Heart right ventricle (tissue), 16 donors: Measurements from ENCODE around the gene SERTAD2. TPM values are rescaled to one million over a fixed set of nuclear protein-coding genes. Genes with fewer than 3 reads are reported as not detected.

ENCODE experiments used
- ATAC-seq, 8 donors: fragments of 200-7000 bp; cut with Tn5 transposase; one replicate each; pipeline ENCODE4 v1.9.1; 2020; ENCODE audit warnings: mild to moderate bottlenecking in 8 of 8, moderate library complexity in 8 of 8, moderate number of reproducible peaks in 1 of 8
- DNase-seq, 2 donors: peaks; one replicate each; pipeline ENCODE4 v3.0.0-alpha.2; 2020
- H3K27ac ChIP-seq, 10 donors: fragments of 200-600 bp; sonication (generic) in 2 of 10; one replicate each; pipeline versions ENCODE4 v1.5.0 to v1.8.0; 2020 to 2022; ENCODE audit warnings: mild to moderate bottlenecking in 3 of 10
- H3K27me3 ChIP-seq, 7 donors: fragments of 200-600 bp; one replicate each; pipeline ENCODE4 v1.8.0; 2021 to 2022; ENCODE audit warnings: mild to moderate bottlenecking in 2 of 7
- H3K36me3 ChIP-seq, 9 donors: fragments of 200-600 bp; sonication (generic) in 1 of 9; one replicate each; pipeline versions ENCODE4 v1.5.0 to v1.8.0; 2020 to 2022; ENCODE audit warnings: mild to moderate bottlenecking in 2 of 9
- H3K4me1 ChIP-seq, 9 donors: fragments of 200-600 bp; sonication (generic) in 1 of 9; one replicate each; pipeline versions ENCODE4 v1.5.0 to v1.8.0; 2020 to 2022; ENCODE audit warnings: mild to moderate bottlenecking in 4 of 9
- H3K4me3 ChIP-seq, 10 donors: fragments of 200-600 bp; sonication (generic) in 2 of 10; one replicate each; pipeline versions ENCODE4 v1.5.0 to v1.8.0; 2020 to 2022; ENCODE audit warnings: mild to moderate bottlenecking in 7 of 10, moderate library complexity in 2 of 10
- H3K9me3 ChIP-seq, 11 donors: fragments of 200-600 bp in 10 of 11; sonication (generic) in 2 of 11; one replicate each; pipeline versions ENCODE4 v1.5.0 to v1.8.0; 2013 to 2022; ENCODE audit warnings: mild to moderate bottlenecking in 2 of 11, control low read depth in 1 of 11, moderate library complexity in 1 of 11
- CTCF ChIP-seq, 9 donors: fragments of 200-600 bp; sonication (generic) in 2 of 9; IDR thresholded peaks; one replicate each; pipeline versions ENCODE4 v1.5.0 to v1.8.0; 2021 to 2022; ENCODE audit warnings: antibody characterized with exemption in 9 of 9, mild to moderate bottlenecking in 5 of 9, moderate library complexity in 1 of 9
- WGBS, 2 donors: extraction: QIAGEN DNeasy Blood & Tissue Kit; methylation state at CpG; one replicate each; pipeline ENCODE4 v1.1.7; 2013; ENCODE audit warnings: inconsistent platforms in 1 of 2; 5-methylcytosine and 5-hydroxymethylcytosine counted together
- intact Hi-C, 10 donors: fragments of 100-400 bp; cut with DNase I; formaldehyde crosslinking; loops; one replicate each; pipeline versions ENCODE4 v1.11.1 to v1.14.2; 2022
- polyA plus RNA-seq, 2 donors: library from polyadenylated mRNA; stranded (reverse); fragments of 200-250 nt; gene quantifications; one replicate each; pipeline ENCODE4 v1.2.3, GENCODE V29; 2013
- total RNA-seq, 10 donors: library from RNA; stranded (reverse); fragmentation: NEBNext Ultra II Directional in 3 of 10; extraction: Animal tissue kit (Norgen Biotek cat#: 25700) in 3 of 10; gene quantifications; one replicate each; pipeline versions ENCODE4 v1.2.1 to v1.2.4, GENCODE V29; 2021 to 2023
- donor health status: Arrhythmogenic right ventricular cardiomyopathy.
- donor health status: ischemic (EF 13 %, LVEDD 7.1; RV severe dilation, severe dysfunction).
- donor health status: healthy with polysubstance abuse.
- donor health status: DM: no; HTN: yes; CAD: no.
- donor health status: DM: no; HTN: no; CAD: no.
- donor health status: ischemic (EF 25% LVEDD 6.9; RV normal size, moderate dysfunction).
- donor health status: ischemic (EF 25% LVEDD 5.7; RV mildly dilated, moderate dysfunction).
- donor health status: healthy.
- donor health status: DM: yes; HTN: yes; CAD: no.
- donor health status: Ischemic cardiomyopathy.
- donor health status: ischemic (EF 35%, LVEDD 5.7; RV mildly dilated, moderate dysfunction).
- donor health status: nonischemic (EF 11% LVEDD 7.7; RV severe dilation, severe dysfunction).
- donor health status: DM: yes; HTN: yes; CAD: no.
- donor health status: PGD.
- donor health status: ischemic (EF 29% LVEDD 5.4; RV normal size, mild dysfunction).
- donor health status: nonischemic (EF 23%, LVEDD 6.1; RV moderate dilation, normal function).

The SERTAD2 gene
- total and polyA plus RNA-seq, 12 donors = 5.6 to 20.9 (median 16.0) TPM

GRCh38 chr2:64607381-64608304 lies 46.1 kb downstream of the SERTAD2 start:
- peak overlapping the region in 3 of 10 donors; percentile 20 to 42 (median 37) for H3K4me3 ChIP-seq
- intact Hi-C loops = loop anchor here in 6 of 10 donors (2.0 to 5.0 kb wide), 5 partner anchors 35 to 265 kb away; no protein-coding TSS in a partner anchor

GRCh38 chr2:64606479-64607363 lies 47.0 kb downstream of the SERTAD2 start:
- DNase-seq (peak; percentile 84 to 88), ATAC-seq (peak; percentile 72 to 94 (median 89))
- 74 to 76% methylated on average over 21 of the region's 21 CpGs for WGBS, 2 donors
- H3K27me3 ChIP-seq = no peaks in the 10 kb centered on the region
- TF ChIP-seq CTCF (IDR thresholded peaks at IDR 0.05) = no peak
- peak overlapping the region in 3 of 10 donors; percentile 34 to 80 (median 48) for H3K27ac ChIP-seq
- peaks cover 0 to 34% (median 15%) of the 10 kb centered on the region in 9 donors for H3K4me1 ChIP-seq
- intact Hi-C loops = loop anchor here in 6 of 10 donors (5.0 kb wide), 4 partner anchors 36 to 266 kb away; no protein-coding TSS in a partner anchor
- no peaks in the 10 kb centered on the region for H3K36me3 ChIP-seq
- peaks cover 0 to 4% (median 0%) of the 10 kb centered on the region in 11 donors for H3K9me3 ChIP-seq
- peak overlapping the region in 6 of 10 donors; percentile 20 to 42 (median 34) for H3K4me3 ChIP-seq

More at GRCh38 chr2:64607381-64608304, 46.1 kb downstream of the SERTAD2 start:
- Histone ChIP-seq H3K9me3 (peaks cover 0 to 4% (median 0%) of the 10 kb centered on the region in 11 donors), H3K27me3 (no peaks in the 10 kb centered on the region), H3K4me1 (peaks cover 0 to 34% (median 15%) of the 10 kb centered on the region in 9 donors), H3K27ac (peak overlapping the region in 1 of 10 donors; percentile 92), H3K36me3 (no peaks in the 10 kb centered on the region)
- no peak for DNase-seq
- TF ChIP-seq CTCF (IDR thresholded peaks at IDR 0.05) = no peak
- ATAC-seq = no peak
- 76 to 80% methylated on average over 18 of the region's 18 CpGs for WGBS, 2 donors

- no peaks in the 10 kb centered on the region for H3K36me3 ChIP-seq
- H3K27ac ChIP-seq = peak overlapping the region in 1 of 10 donors; percentile 80
- ATAC-seq = no peak
- peaks cover 0 to 34% (median 15%) of the 10 kb centered on the region in 9 donors for H3K4me1 ChIP-seq
- no peaks in the 10 kb centered on the region for H3K27me3 ChIP-seq
- TF ChIP-seq CTCF (IDR thresholded peaks at IDR 0.05) = no peak
- intact Hi-C loops = loop anchor here in 6 of 10 donors (5.0 kb wide), 4 partner anchors 36 to 266 kb away; no protein-coding TSS in a partner anchor
- H3K4me3 ChIP-seq = no peak overlapping the region
- WGBS, 2 donors = 93 to 95% methylated on average over 5 of the region's 5 CpGs
- no peak for DNase-seq
- peaks cover 0 to 4% (median 0%) of the 10 kb centered on the region in 11 donors for H3K9me3 ChIP-seq
These were observed 47.7 kb downstream of the SERTAD2 start for GRCh38 chr2:64605991-64606478.
